Mesothelial cell of epicardium (in vitro differentiated cells): ENCODE measurements around the gene RPS6KB2. TPM values are rescaled to one million over a fixed set of nuclear protein-coding genes. Genes with fewer than 3 reads are reported as not detected.

Source experiments
- DNase-seq, 2 experiments: peaks; one replicate each; pipeline ENCODE4 v3.0.0; 2021; ENCODE audit warnings: low spot score in 2 of 2; ENCODE audit not compliant: unreplicated experiment in 2 of 2
- H3K27ac Mint-ChIP-seq: 2 replicates; pipeline ENCODE4 v1.8.0; 2021; ENCODE audit warnings: mixed read lengths
- H3K27me3 Mint-ChIP-seq: 2 replicates; pipeline ENCODE4 v1.8.0; 2021; ENCODE audit warnings: low read depth, mixed read lengths
- H3K36me3 Mint-ChIP-seq: 2 replicates; pipeline ENCODE4 v1.8.0; 2021; ENCODE audit warnings: mixed read lengths
- H3K4me1 Mint-ChIP-seq: 2 replicates; pipeline ENCODE4 v1.8.0; 2021; ENCODE audit warnings: mixed read lengths
- H3K4me3 Mint-ChIP-seq: 2 replicates; pipeline ENCODE4 v1.8.0; 2021; ENCODE audit warnings: mild to moderate bottlenecking, moderate library complexity, mixed read lengths
- H3K9me3 Mint-ChIP-seq: 2 replicates; pipeline ENCODE4 v1.8.0; 2021; ENCODE audit warnings: mixed read lengths
- total RNA-seq: library from RNA; stranded (reverse); gene quantifications from 3 replicates; pipeline ENCODE4 v1.2.1, GENCODE V29; 2021
- TF ChIP-seq, protein P1 (sequence below): fragments of 200-600 bp; sonication (generic); IDR thresholded peaks from one replicate; pipeline ENCODE4 v1.5.0; 2021; ENCODE audit warnings: antibody characterized with exemption; ENCODE audit not compliant: unreplicated experiment

RPS6KB2 gene
- total RNA-seq, 1 donor from 2014 or later: 59.7 TPM

DNA sequence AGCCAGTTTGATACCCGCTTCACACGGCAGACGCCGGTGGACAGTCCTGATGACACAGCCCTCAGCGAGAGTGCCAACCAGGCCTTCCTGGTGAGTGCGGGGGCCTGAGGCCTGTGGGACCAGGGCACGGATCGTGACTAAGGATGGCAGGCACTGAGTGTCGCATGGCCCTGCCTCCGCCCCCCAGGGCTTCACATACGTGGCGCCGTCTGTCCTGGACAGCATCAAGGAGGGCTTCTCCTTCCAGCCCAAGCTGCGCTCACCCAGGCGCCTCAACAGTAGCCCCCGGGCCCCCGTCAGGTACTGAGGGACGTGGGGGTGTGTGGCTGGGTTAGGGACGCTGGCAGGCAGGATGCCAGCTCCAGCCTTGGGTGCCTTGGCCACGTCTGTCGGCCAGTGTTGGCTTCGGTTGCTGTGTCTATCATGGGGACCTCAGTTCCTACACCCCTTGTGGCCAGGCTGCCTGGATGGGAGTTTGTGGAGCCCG lies 6.1 kb downstream of the RPS6KB2 start:
- DNase-seq: no peak
- TF ChIP-seq, protein P1, sequence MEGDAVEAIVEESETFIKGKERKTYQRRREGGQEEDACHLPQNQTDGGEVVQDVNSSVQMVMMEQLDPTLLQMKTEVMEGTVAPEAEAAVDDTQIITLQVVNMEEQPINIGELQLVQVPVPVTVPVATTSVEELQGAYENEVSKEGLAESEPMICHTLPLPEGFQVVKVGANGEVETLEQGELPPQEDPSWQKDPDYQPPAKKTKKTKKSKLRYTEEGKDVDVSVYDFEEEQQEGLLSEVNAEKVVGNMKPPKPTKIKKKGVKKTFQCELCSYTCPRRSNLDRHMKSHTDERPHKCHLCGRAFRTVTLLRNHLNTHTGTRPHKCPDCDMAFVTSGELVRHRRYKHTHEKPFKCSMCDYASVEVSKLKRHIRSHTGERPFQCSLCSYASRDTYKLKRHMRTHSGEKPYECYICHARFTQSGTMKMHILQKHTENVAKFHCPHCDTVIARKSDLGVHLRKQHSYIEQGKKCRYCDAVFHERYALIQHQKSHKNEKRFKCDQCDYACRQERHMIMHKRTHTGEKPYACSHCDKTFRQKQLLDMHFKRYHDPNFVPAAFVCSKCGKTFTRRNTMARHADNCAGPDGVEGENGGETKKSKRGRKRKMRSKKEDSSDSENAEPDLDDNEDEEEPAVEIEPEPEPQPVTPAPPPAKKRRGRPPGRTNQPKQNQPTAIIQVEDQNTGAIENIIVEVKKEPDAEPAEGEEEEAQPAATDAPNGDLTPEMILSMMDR: no peak
- Mint-ChIP-seq H3K4me1 (peaks cover 3% of the 10 kb centered on the region), H3K4me3 (no peak overlapping the region), H3K27me3 (no peaks in the 10 kb centered on the region), H3K36me3 (peaks cover 12% of the 10 kb centered on the region), H3K9me3 (no peaks in the 10 kb centered on the region), H3K27ac (no peak overlapping the region)

DNA sequence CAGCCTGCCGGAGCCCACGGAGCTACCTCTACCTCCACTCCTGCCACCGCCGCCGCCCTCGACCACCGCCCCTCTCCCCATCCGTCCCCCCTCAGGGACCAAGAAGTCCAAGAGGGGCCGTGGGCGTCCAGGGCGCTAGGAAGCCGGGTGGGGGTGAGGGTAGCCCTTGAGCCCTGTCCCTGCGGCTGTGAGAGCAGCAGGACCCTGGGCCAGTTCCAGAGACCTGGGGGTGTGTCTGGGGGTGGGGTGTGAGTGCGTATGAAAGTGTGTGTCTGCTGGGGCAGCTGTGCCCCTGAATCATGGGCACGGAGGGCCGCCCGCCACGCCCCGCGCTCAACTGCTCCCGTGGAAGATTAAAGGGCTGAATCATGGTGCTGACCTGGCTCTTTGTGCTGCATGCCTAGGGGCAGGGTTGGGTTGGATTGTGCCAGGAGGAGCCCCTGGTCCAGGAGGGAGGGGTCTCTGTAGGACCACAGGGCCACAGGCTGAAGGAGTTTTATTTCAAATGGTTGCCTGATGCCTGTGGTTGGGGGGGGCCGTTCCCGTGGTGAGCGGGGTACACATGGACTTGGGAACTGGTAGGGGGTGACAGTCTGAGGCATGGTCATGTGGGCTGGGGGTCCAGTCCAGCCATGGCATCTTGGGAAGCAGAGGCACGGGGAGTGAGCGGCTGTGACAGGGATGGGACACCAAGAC lies 6.9 kb downstream of the RPS6KB2 start:
- Mint-ChIP-seq H3K36me3 (peaks cover 12% of the 10 kb centered on the region), H3K4me1 (peaks cover 3% of the 10 kb centered on the region), H3K27me3 (no peaks in the 10 kb centered on the region), H3K27ac (no peak overlapping the region), H3K4me3 (no peak overlapping the region), H3K9me3 (no peaks in the 10 kb centered on the region)
- TF ChIP-seq, protein P1: no peak
- DNase-seq: no peak

DNA sequence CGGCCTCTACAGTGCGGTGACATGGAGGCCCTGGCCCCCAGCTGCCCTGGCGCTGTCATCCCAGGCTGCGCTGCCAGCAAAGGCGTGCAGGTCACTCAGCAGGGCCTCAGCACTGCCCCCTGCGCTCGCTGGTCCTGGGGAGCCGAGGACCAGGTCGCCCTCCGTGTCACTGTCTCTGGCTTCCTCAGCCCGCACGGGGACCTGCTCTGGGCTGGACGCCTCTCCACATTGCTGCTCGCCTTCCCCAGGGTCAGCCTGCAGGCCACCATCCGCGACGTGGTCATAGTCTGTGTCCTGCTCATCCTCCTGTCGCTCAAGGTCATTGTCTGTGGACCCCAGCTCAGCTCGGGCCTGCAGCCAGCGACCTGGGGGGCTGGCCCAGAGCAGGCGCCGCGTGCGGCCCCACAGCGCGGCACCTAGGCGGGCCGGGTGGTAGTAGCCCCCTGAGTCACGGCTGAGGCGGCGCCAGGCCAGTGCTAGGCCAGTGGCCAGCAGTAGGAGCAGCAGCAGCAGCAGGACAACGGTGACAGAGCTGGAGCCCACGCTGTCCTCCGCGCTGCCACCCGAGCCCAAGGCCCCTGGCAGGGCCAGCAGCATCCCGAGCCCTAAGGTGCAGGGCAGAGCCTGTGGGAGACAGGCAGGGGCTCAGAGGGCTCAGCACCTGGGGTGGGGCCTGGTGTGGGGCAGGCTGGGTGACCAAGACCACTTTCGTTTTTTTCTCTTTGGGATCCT lies 7.6 kb downstream of the RPS6KB2 start:
- Mint-ChIP-seq H3K4me3 (no peak overlapping the region), H3K4me1 (peaks cover 3% of the 10 kb centered on the region), H3K36me3 (peaks cover 10% of the 10 kb centered on the region), H3K27me3 (no peaks in the 10 kb centered on the region), H3K9me3 (no peaks in the 10 kb centered on the region), H3K27ac (no peak overlapping the region)
- TF ChIP-seq, protein P1: no peak
- DNase-seq: no peak

DNA sequence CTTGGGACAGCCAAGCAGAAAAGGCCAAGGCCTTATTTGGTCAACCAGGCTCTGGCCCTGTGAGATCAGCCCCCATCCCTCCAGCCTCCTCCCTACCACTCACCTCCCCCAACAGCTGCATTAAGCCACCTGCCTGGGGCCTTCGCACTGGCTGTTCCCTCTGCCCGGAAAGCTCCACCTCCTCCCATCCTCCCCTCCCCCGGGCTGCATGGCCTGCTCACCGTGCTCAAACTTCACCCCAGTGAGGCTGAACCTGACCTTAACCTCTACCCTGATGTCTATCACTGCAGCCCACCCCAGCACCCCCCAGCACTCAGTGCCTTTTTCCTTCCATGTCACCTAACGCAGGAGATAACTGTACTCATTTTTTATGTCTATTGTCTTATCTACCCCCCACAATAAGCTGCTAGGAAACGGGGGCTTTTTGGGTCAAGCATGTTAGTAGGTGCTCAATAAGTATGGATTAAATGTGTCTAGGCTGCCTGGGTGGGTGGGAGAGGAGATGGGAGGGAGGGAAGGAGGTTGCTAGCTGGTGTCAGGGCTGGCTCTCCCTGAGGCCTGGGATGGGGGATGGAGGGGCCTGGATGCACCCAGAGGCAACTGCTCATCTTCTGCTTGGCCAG lies 8.3 kb downstream of the RPS6KB2 start:
- Mint-ChIP-seq H3K4me1 (peaks cover 3% of the 10 kb centered on the region), H3K27me3 (no peaks in the 10 kb centered on the region), H3K9me3 (no peaks in the 10 kb centered on the region), H3K36me3 (peaks cover 10% of the 10 kb centered on the region), H3K4me3 (no peak overlapping the region), H3K27ac (peak overlapping the region; percentile 21)
- TF ChIP-seq, protein P1: no peak
- DNase-seq: no peak

DNA sequence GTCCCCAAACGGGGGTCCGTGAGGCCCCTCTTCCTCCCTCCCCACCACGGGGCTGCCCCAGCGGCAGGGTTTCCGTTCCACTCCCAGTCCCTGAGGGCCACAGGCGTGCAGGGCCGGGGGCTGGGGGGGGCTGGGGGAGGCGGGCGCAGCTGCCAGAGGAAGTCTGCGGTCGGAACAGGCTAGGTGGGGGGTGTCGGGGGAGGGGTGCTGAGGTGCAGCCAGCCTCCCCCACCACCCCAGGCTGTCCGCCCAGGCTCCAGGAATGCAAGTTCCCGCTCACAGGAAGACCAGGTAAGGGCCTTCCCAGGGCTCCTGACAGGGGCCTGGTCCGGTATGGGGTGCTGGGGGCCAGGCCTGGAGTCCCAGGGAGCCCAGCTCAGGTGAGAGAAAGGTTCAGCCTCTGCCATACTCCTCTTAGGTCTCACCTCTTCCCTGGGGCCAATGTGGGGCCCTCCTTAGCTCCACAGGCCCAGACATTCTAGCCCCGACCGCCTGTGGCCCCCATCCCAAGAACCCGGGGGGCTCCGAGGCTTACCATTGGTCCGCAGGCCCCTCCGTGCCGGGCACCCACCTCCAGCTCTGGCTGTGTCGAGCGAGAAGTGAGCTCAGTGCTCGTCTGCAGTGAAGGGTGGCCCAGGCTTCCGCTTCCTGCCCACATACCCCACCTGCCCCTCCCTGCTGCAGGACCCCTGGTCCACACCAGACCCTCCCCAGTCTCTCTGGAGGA lies 9.0 kb downstream of the RPS6KB2 start, which contains the start of gene PTPRCAP:
TSS of gene PTPRCAP (minus strand) at position 601 of the 727 bp plus-strand sequence. CDS start at position 538, 63 bp downstream.
- H3K27me3 Mint-ChIP-seq: no peaks in the 10 kb centered on the region
- TF ChIP-seq, protein P1: no peak
- H3K27ac Mint-ChIP-seq: peak within 1 kb of the TSS; percentile 34
- H3K36me3 Mint-ChIP-seq: peaks cover 3% of the 10 kb centered on the region
- no peaks in the 10 kb centered on the region for H3K9me3 Mint-ChIP-seq
- H3K4me3 Mint-ChIP-seq: no peak within 1 kb of the TSS
- H3K4me1 Mint-ChIP-seq: peaks cover 3% of the 10 kb centered on the region
- DNase-seq: no peak
